Erythroblast (primary cell): ENCODE data around the gene ASXL1.

Experiments used
- GATA1 ChIP-seq: IDR thresholded peaks from 2 replicates; pipeline ENCODE4 v1.6.1; 2011; ENCODE audit warnings: low read depth, mild to moderate bottlenecking, control low read depth, low read length, moderate library complexity
- POLR2A ChIP-seq: IDR thresholded peaks from 2 replicates; pipeline ENCODE4 v1.6.1; 2011; ENCODE audit warnings: mild to moderate bottlenecking, low read length

GRCh38 chr20:32465092-32465900 is 107.2 kb downstream of the ASXL1 start:
- TF ChIP-seq POLR2A (no peak), GATA1 (no peak)
